HEK293 (cell line): ENCODE results near the gene CYTL1.
"Not testable (repeated sequence)": the region's sequence is repeated elsewhere in the genome, so short reads cannot be mapped to it uniquely, and the experiment has no call there.

ENCODE experiments used
- CTCF ChIP-seq: fragments of 450-650 bp; formaldehyde crosslinking; IDR thresholded peaks from 2 replicates; pipeline ENCODE4 v1.5.1; 2016; ENCODE audit warnings: missing biosample characterization, missing genetic modification characterization
- ZBTB44 ChIP-seq: fragments of 450-650 bp; IDR thresholded peaks from 2 replicates; pipeline ENCODE4 v1.5.1; 2018; ENCODE audit warnings: missing biosample characterization, mild to moderate bottlenecking, missing genetic modification characterization
- ZFP41 ChIP-seq: fragments of 450-650 bp; formaldehyde crosslinking; IDR thresholded peaks from 2 replicates; pipeline ENCODE4 v1.5.1; 2016; ENCODE audit warnings: missing biosample characterization, missing genetic modification characterization, borderline replicate concordance

- TF ChIP-seq CTCF, ZFP41, ZBTB44 (tag by site-specific recombination): not testable (repeated sequence)
Measured at GRCh38 chr4:5001641-5002040, 17.6 kb downstream of the CYTL1 start.
